SK-N-SH (cell line): ENCODE measurements around the gene SON. TPM values are rescaled to one million over a fixed set of nuclear protein-coding genes. Genes with fewer than 3 reads are reported as not detected.
"Not testable (repeated sequence)": the region's sequence is repeated elsewhere in the genome, so short reads cannot be mapped to it uniquely, and the experiment has no call there.

Source experiments
- CTCF ChIA-PET: fragments of 300-600, 350-600 bp; formaldehyde crosslinking; extraction: SDS; loops from one replicate; lab custom pipeline; 2021; lab: Yijun Ruan, JAX
- POLR2A ChIA-PET: fragments of 350-600 bp; sonication (Branson Sonifier 250); formaldehyde crosslinking; extraction: SDS; loops from one replicate; lab custom pipeline; 2020; ENCODE audit warnings: antibody characterized with exemption, inconsistent platforms; lab: Yijun Ruan, JAX
- DNase-seq: peaks from one replicate; pipeline ENCODE4 v3.0.0; 2012
- H2AFZ ChIP-seq: fragments of 200-600 bp; sonication (generic); 2 replicates; pipeline ENCODE4 v1.8.1; 2016; ENCODE audit warnings: antibody characterized with exemption, mild to moderate bottlenecking, low read depth
- H3F3A ChIP-seq: fragments of 200-600 bp; sonication (generic); replicated peaks from 2 replicates; pipeline ENCODE3; 2016; ENCODE audit warnings: antibody characterized with exemption, mild to moderate bottlenecking; ENCODE audit not compliant: insufficient read depth
- H3K27ac ChIP-seq, 2 experiments: fragments of 200-500 bp in 1 of 2; fragments of 200-600 bp in 1 of 2; sonication (Bioruptor generic) in 1 of 2; sonication (generic), shearing (Covaris generic) in 1 of 2; 2 replicates each; pipeline versions ENCODE4 v1.5.1 to v1.6.1; 2014 to 2016; ENCODE audit warnings: low read depth in 2 of 2, inconsistent platforms in 1 of 2, low read length in 1 of 2, mild to moderate bottlenecking in 1 of 2, mixed read lengths in 1 of 2
- H3K27me3 ChIP-seq: fragments of 200-600 bp; sonication (generic), shearing (Covaris generic); 2 replicates; pipeline ENCODE4 v1.6.1; 2016; ENCODE audit warnings: mixed run types; ENCODE audit not compliant: insufficient read depth
- H3K36me3 ChIP-seq, 2 experiments: fragments of 200-500 bp in 1 of 2; fragments of 200-600 bp in 1 of 2; sonication (Bioruptor generic) in 1 of 2; sonication (generic) in 1 of 2; replicated peaks in 1 of 2; 2 replicates each; pipeline versions ENCODE3 to v1.5.1; 2014 to 2016; ENCODE audit warnings: low read length in 1 of 2, mild to moderate bottlenecking in 1 of 2; ENCODE audit not compliant: insufficient read depth in 2 of 2, control insufficient read depth in 1 of 2
- H3K4me1 ChIP-seq, 2 experiments: fragments of 200-500 bp in 1 of 2; fragments of 200-600 bp in 1 of 2; sonication (Bioruptor generic) in 1 of 2; sonication (generic), shearing (Covaris generic) in 1 of 2; 2 replicates each; pipeline versions ENCODE4 v1.5.1 to v1.6.1; 2014 to 2016; ENCODE audit warnings: low read depth in 1 of 2, low read length in 1 of 2, mixed run types in 1 of 2; ENCODE audit not compliant: insufficient read depth in 2 of 2, control insufficient read depth in 1 of 2
- H3K4me2 ChIP-seq: fragments of 200-600 bp; sonication (generic), shearing (Covaris generic); 2 replicates; pipeline ENCODE4 v1.6.1; 2017; ENCODE audit warnings: mixed run types
- H3K4me3 ChIP-seq, 2 experiments: fragments of 200-500 bp in 1 of 2; fragments of 200-600 bp in 1 of 2; sonication (Bioruptor generic) in 1 of 2; sonication (generic), shearing (Covaris generic) in 1 of 2; 2 replicates each; pipeline versions ENCODE4 v1.5.1 to v1.8.1; 2014 to 2016; ENCODE audit warnings: low read depth in 2 of 2, inconsistent platforms in 1 of 2, low read length in 1 of 2, mild to moderate bottlenecking in 1 of 2, mixed read lengths in 1 of 2, moderate library complexity in 1 of 2
- H3K79me2 ChIP-seq: fragments of 200-600 bp; sonication (generic); 2 replicates; pipeline ENCODE4 v1.8.1; 2017; ENCODE audit warnings: mild to moderate bottlenecking; ENCODE audit not compliant: insufficient read depth
- H3K9ac ChIP-seq: fragments of 200-600 bp; sonication (generic); 2 replicates; pipeline ENCODE4 v1.6.1; 2017; ENCODE audit warnings: mixed run types
- H3K9me2 ChIP-seq: fragments of 200-600 bp; sonication (generic); 2 replicates; pipeline ENCODE4 v1.6.1; 2017; ENCODE audit warnings: mixed run types
- H3K9me3 ChIP-seq: fragments of 200-600 bp; sonication (generic); 2 replicates; pipeline ENCODE4 v1.6.1; 2017; ENCODE audit warnings: mixed run types, mild to moderate bottlenecking, moderate library complexity
- H4K20me1 ChIP-seq: fragments of 200-600 bp; sonication (generic); 2 replicates; pipeline ENCODE4 v1.6.1; 2017; ENCODE audit warnings: mild to moderate bottlenecking, mixed run types; ENCODE audit not compliant: insufficient read depth
- CHD2 ChIP-seq: fragments of 150-350 bp; IDR thresholded peaks from 2 replicates; pipeline ENCODE4 v1.6.1; 2018; ENCODE audit warnings: low read length; ENCODE audit not compliant: partially characterized antibody
- EP300 ChIP-seq, 2 experiments: IDR thresholded peaks; 2 replicates each; pipeline versions ENCODE4 v1.4.0 to v1.6.1; 2012; ENCODE audit warnings: borderline replicate concordance in 1 of 2, low read depth in 1 of 2, low read length in 1 of 2
- FOXJ3 ChIP-seq: sonication (generic); formaldehyde crosslinking; IDR thresholded peaks from 2 replicates; pipeline ENCODE4 v1.5.1; 2020; ENCODE audit warnings: mild to moderate bottlenecking, missing genetic modification reagents
- GABPA ChIP-seq: IDR thresholded peaks from 2 replicates; pipeline ENCODE4 v1.4.0; 2012; ENCODE audit warnings: low read depth, mild to moderate bottlenecking
- JUND ChIP-seq: IDR thresholded peaks from 2 replicates; pipeline ENCODE4 v1.4.0; 2012
- NFIC ChIP-seq: IDR thresholded peaks from 2 replicates; pipeline ENCODE4 v1.4.0; 2012; ENCODE audit warnings: borderline replicate concordance
- RCOR1 ChIP-seq: fragments of 150-350 bp; IDR thresholded peaks from 2 replicates; pipeline ENCODE4 v1.6.1; 2017; ENCODE audit warnings: antibody characterized with exemption, low read length
- SIN3A ChIP-seq: IDR thresholded peaks from 2 replicates; pipeline ENCODE4 v1.6.1; 2012; ENCODE audit warnings: low read depth, mild to moderate bottlenecking, low read length, moderate library complexity, borderline replicate concordance
- SMC3 ChIP-seq: IDR thresholded peaks from 2 replicates; pipeline ENCODE4 v1.6.1; 2012; ENCODE audit warnings: low read depth, low read length, improper control_type of control experiment
- TAF1 ChIP-seq: IDR thresholded peaks from 2 replicates; pipeline ENCODE4 v1.6.1; 2012; ENCODE audit warnings: low read depth, mild to moderate bottlenecking, low read length, moderate library complexity, borderline replicate concordance
- WGBS: methylation state at CpG from one replicate; pipeline ENCODE4 v1.1.6; 2017; ENCODE audit warnings: low lambda C conversion rate; 5-methylcytosine and 5-hydroxymethylcytosine counted together
- polyA plus RNA-seq, 3 experiments: library from polyadenylated mRNA; depleted of rRNA; stranded (reverse); fragments of >200 nt; gene quantifications; 2 replicates each; pipeline ENCODE4 v1.2.3, GENCODE V29; 2012
- TF ChIP-seq, protein P1 (sequence below): fragments of 150-350 bp; IDR thresholded peaks from 2 replicates; pipeline ENCODE4 v1.6.1; 2017; ENCODE audit warnings: antibody characterized with exemption, low read length, low read depth, borderline replicate concordance
- TF ChIP-seq, protein P2 (sequence below): IDR thresholded peaks from 2 replicates; pipeline ENCODE4 v1.4.0; 2012; ENCODE audit warnings: low read depth, borderline replicate concordance
- TF ChIP-seq, protein P3 (sequence below): fragments of 150-350 bp; IDR thresholded peaks from 2 replicates; pipeline ENCODE4 v1.6.1; 2016; ENCODE audit warnings: mild to moderate bottlenecking, low read depth, low read length
- TF ChIP-seq, protein P4 (sequence below): IDR thresholded peaks from 2 replicates; pipeline ENCODE4 v1.6.1; 2012; ENCODE audit warnings: mild to moderate bottlenecking, low read depth, low read length, moderate library complexity

SON gene
- polyA plus RNA-seq, 1 of the 3 experiments (the other 2 are of a cell fraction) = 45.9 TPM

DNA sequence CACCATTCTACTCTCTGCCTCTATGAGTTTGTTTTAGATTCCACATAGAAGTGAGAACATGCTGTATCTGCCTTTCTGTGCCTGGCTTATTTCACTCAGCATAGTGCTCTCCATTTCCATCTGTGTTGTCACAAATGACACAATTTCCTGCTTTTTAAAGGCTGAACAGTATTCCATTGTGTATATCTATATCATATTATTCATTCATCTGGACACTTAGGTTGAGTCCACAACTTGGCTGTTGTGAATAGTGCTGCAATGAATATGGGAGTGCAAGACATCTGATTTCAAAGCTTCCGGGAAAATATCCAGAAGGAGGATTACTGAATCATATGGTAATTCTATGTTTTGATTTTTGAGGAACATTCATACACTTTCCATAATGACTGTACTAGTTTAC, 65.7 kb downstream of the SON start:
- no peaks in the 10 kb centered on the region for H3K9me2 ChIP-seq
- no peak overlapping the region for H3K27ac ChIP-seq
- 75% methylated on average over 1 of the region's 1 CpG for WGBS
- H2AFZ ChIP-seq = no peak overlapping the region
- ChIA-PET POLR2A (no interaction called here), CTCF (interaction anchor here (0.6 kb wide), 1 partner anchor 91 kb away, joined by 3 read pairs; no protein-coding TSS in a partner anchor)
- DNase-seq = no peak
- TF ChIP-seq JUND = no peak
- TF ChIP-seq, protein P1, sequence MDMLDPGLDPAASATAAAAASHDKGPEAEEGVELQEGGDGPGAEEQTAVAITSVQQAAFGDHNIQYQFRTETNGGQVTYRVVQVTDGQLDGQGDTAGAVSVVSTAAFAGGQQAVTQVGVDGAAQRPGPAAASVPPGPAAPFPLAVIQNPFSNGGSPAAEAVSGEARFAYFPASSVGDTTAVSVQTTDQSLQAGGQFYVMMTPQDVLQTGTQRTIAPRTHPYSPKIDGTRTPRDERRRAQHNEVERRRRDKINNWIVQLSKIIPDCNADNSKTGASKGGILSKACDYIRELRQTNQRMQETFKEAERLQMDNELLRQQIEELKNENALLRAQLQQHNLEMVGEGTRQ = no peak
- no peaks in the 10 kb centered on the region for H3K27me3 ChIP-seq
- H3K4me2 ChIP-seq = no peak overlapping the region
- H3K9me3 ChIP-seq = no peaks in the 10 kb centered on the region
- H3K36me3 ChIP-seq = peaks cover 35 to 36% of the 10 kb centered on the region in 2 experiments
- H4K20me1 ChIP-seq = no peaks in the 10 kb centered on the region
- no peaks in the 10 kb centered on the region for H3K79me2 ChIP-seq
- H3K4me1 ChIP-seq = no peaks in the 10 kb centered on the region
- H3K9ac ChIP-seq = no peak overlapping the region
- H3K4me3 ChIP-seq = no peak overlapping the region
- H3F3A ChIP-seq = peaks cover 14% of the 10 kb centered on the region

DNA sequence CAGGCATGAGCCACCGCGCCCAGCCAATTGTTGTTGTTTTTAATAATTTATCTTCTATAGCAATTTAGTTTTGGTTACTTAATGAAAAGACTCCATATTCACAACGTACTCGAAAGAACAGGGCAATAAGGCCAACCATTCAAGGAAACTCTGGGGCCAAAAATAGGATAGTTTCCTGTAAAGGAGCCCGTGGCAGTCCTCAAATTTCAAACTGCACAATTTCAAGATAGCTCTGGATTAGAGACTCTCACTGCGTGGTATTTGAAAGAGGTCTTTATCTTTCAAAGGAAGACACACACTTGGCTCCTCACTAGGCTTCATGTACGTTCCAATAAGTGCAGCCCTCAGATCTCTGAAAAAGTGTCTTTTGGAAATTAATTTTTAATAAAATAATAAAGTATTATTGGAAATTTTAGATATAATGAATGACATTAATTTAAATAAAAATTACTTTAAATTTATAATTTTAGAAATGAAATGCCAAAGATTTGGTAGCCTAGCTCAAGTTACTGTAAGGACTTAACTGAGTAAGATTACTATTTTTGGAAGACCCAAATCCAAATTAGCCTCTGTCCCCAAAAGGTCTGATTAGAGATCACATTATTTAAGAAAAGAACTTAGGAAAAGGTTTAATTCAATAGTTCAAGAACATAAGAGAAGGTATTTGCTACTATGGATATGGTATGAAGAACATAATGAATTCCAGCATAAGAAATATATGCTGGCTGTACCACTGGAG, 68.3 kb downstream of the SON start:
- WGBS = 96% methylated on average over 7 of the region's 7 CpGs
- POLR2A ChIA-PET = interaction anchor here (0.6 kb wide), 1 partner anchor 10 kb away, joined by 6 read pairs; no protein-coding TSS in a partner anchor
- TF ChIP-seq, protein P2, sequence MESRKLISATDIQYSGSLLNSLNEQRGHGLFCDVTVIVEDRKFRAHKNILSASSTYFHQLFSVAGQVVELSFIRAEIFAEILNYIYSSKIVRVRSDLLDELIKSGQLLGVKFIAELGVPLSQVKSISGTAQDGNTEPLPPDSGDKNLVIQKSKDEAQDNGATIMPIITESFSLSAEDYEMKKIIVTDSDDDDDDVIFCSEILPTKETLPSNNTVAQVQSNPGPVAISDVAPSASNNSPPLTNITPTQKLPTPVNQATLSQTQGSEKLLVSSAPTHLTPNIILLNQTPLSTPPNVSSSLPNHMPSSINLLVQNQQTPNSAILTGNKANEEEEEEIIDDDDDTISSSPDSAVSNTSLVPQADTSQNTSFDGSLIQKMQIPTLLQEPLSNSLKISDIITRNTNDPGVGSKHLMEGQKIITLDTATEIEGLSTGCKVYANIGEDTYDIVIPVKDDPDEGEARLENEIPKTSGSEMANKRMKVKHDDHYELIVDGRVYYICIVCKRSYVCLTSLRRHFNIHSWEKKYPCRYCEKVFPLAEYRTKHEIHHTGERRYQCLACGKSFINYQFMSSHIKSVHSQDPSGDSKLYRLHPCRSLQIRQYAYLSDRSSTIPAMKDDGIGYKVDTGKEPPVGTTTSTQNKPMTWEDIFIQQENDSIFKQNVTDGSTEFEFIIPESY = no peak
- TF ChIP-seq, protein P3, sequence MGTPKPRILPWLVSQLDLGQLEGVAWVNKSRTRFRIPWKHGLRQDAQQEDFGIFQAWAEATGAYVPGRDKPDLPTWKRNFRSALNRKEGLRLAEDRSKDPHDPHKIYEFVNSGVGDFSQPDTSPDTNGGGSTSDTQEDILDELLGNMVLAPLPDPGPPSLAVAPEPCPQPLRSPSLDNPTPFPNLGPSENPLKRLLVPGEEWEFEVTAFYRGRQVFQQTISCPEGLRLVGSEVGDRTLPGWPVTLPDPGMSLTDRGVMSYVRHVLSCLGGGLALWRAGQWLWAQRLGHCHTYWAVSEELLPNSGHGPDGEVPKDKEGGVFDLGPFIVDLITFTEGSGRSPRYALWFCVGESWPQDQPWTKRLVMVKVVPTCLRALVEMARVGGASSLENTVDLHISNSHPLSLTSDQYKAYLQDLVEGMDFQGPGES = no peak
- TF ChIP-seq GABPA = no peak
- TF ChIP-seq NFIC = no peak
- no peak for TF ChIP-seq RCOR1
- no peak for TF ChIP-seq TAF1
- TF ChIP-seq SMC3 = no peak
- TF ChIP-seq CHD2 = no peak
- TF ChIP-seq SIN3A = no peak
- TF ChIP-seq, protein P4, sequence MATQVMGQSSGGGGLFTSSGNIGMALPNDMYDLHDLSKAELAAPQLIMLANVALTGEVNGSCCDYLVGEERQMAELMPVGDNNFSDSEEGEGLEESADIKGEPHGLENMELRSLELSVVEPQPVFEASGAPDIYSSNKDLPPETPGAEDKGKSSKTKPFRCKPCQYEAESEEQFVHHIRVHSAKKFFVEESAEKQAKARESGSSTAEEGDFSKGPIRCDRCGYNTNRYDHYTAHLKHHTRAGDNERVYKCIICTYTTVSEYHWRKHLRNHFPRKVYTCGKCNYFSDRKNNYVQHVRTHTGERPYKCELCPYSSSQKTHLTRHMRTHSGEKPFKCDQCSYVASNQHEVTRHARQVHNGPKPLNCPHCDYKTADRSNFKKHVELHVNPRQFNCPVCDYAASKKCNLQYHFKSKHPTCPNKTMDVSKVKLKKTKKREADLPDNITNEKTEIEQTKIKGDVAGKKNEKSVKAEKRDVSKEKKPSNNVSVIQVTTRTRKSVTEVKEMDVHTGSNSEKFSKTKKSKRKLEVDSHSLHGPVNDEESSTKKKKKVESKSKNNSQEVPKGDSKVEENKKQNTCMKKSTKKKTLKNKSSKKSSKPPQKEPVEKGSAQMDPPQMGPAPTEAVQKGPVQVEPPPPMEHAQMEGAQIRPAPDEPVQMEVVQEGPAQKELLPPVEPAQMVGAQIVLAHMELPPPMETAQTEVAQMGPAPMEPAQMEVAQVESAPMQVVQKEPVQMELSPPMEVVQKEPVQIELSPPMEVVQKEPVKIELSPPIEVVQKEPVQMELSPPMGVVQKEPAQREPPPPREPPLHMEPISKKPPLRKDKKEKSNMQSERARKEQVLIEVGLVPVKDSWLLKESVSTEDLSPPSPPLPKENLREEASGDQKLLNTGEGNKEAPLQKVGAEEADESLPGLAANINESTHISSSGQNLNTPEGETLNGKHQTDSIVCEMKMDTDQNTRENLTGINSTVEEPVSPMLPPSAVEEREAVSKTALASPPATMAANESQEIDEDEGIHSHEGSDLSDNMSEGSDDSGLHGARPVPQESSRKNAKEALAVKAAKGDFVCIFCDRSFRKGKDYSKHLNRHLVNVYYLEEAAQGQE = no peak
- no peak for TF ChIP-seq EP300 (IDR thresholded peaks at IDR 0.05; ENCODE audit: borderline replicate concordance in 1 of 2, low read depth in 1 of 2, low read length in 1 of 2)
- no peak for TF ChIP-seq FOXJ3 (CRISPR knock-in tag)

DNA sequence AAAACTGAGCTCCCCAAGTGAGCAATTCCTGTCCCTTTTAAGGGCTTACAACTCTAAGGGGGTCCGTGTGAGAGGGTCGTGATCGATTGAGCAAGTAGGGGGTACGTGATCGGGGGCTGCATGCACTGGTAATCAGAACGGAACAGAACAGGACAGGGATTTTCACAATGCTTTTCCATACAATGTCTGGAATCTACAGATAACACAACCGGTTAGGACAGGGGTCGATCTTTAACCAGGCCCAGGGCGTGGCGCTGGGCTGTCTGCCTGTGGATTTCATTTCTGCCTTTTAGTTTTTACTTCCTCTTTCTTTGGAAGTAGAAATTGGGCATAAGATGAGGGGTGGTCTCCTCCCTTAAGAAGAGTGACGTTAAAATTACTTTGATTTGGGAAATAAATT, 74.7 kb downstream of the SON start:
- H3K36me3 ChIP-seq = peaks cover 28 to 47% of the 10 kb centered on the region in 2 experiments
- H3K9me2 ChIP-seq, H3K4me1 ChIP-seq, H3K9me3 ChIP-seq, H3K4me3 ChIP-seq, H3K9ac ChIP-seq, H3K79me2 ChIP-seq, H3K27me3 ChIP-seq, H2AFZ ChIP-seq, H3K27ac ChIP-seq, POLR2A ChIA-PET, H3F3A ChIP-seq, DNase-seq, H4K20me1 ChIP-seq, H3K4me2 ChIP-seq: not testable (repeated sequence)
- WGBS = 96% methylated on average over 11 of the region's 11 CpGs
- CTCF ChIA-PET = interaction anchor here (0.6 to 0.9 kb wide), 2 partner anchors 12 to 124 kb away, joined by 3 read pairs; no protein-coding TSS in a partner anchor

More for the DNA sequence above, 68.3 kb downstream of the SON start:
- Histone ChIP-seq H3K9me2 (no peaks in the 10 kb centered on the region), H3F3A (peaks cover 14% of the 10 kb centered on the region), H3K27me3 (no peaks in the 10 kb centered on the region), H3K9me3 (no peaks in the 10 kb centered on the region), H3K4me2 (no peak overlapping the region), H3K4me1 (no peaks in the 10 kb centered on the region), H3K27ac (no peak overlapping the region), H3K79me2 (no peaks in the 10 kb centered on the region), H3K36me3 (peaks cover 28 to 41% of the 10 kb centered on the region in 2 experiments), H3K4me3 (no peak overlapping the region), H4K20me1 (no peaks in the 10 kb centered on the region), H2AFZ (no peak overlapping the region), H3K9ac (no peak overlapping the region)
- DNase-seq = no peak
- CTCF ChIA-PET = interaction anchor here (1.0 to 1.3 kb wide), 2 partner anchors 11 to 28 kb away, joined by 3 read pairs; no protein-coding TSS in a partner anchor
